ENCODE data around the gene PACRG. TPM values are rescaled to one million over a fixed set of nuclear protein-coding genes. Genes with fewer than 3 reads are reported as not detected.

PACRG gene
- total and polyA plus RNA-seq, 10 of the 15 experiments (the other 5 are each of a cell fraction or from before 2014, with no cell fraction given) = not detected

DNA sequence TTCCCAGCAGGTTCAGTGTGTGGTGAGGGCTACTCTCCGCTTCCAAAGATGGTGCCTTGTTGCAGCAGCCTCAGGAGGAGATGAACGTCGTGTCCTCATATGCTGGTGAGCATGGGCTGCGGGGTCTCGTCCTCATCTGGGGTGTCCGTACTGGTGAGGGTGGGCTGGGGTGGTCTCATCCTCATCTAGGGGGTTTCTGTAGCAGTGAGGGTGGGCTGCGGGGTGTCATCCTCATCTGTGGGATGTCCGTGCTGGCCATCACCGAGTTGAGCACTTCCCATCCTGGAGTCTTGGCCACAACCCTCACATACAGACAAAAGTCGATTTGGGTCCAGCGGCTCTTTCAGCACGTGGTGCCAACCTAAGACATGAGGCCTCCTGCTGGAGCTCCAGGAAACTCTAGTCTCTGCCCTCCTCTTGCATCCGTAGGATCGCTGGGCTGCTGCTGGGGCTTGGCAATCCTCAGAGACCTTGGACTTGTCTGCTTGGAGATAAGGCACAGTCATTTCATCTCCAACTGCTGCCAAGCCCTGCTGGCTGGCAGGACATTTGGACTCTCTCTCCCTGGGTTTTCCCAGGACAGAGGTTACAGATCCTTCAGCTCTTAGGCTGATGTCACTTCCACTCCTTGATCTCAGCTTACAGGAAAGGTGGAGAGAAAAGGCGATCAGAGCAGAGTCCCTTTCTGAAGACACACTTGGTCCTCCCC is 160.4 kb downstream of the PACRG start (continued):
- TF ChIP-seq POLR2AphosphoS5 (IDR thresholded peaks at IDR 0.05; ENCODE audit: low read length) (no peak), CHD2 (IDR thresholded peaks at IDR 0.05; ENCODE audit: borderline replicate concordance, low read depth, low read length) (no peak), EGR1 (IDR thresholded peaks at IDR 0.05; ENCODE audit: borderline replicate concordance in 1 of 2, low read depth in 2 of 2, low read length in 2 of 2) (no peak), ZNF274 (IDR thresholded peaks at IDR 0.05; ENCODE audit: insufficient read depth, insufficient read length) (no peak), CHD4 (IDR thresholded peaks at IDR 0.05) (no peak), NBN (IDR thresholded peaks at IDR 0.05) (no peak)
- TF ChIP-seq, protein P1, sequence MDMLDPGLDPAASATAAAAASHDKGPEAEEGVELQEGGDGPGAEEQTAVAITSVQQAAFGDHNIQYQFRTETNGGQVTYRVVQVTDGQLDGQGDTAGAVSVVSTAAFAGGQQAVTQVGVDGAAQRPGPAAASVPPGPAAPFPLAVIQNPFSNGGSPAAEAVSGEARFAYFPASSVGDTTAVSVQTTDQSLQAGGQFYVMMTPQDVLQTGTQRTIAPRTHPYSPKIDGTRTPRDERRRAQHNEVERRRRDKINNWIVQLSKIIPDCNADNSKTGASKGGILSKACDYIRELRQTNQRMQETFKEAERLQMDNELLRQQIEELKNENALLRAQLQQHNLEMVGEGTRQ (IDR thresholded peaks at IDR 0.05; ENCODE audit: borderline replicate concordance, low read depth, low read length) = no peak
- TF ChIP-seq, protein P2, sequence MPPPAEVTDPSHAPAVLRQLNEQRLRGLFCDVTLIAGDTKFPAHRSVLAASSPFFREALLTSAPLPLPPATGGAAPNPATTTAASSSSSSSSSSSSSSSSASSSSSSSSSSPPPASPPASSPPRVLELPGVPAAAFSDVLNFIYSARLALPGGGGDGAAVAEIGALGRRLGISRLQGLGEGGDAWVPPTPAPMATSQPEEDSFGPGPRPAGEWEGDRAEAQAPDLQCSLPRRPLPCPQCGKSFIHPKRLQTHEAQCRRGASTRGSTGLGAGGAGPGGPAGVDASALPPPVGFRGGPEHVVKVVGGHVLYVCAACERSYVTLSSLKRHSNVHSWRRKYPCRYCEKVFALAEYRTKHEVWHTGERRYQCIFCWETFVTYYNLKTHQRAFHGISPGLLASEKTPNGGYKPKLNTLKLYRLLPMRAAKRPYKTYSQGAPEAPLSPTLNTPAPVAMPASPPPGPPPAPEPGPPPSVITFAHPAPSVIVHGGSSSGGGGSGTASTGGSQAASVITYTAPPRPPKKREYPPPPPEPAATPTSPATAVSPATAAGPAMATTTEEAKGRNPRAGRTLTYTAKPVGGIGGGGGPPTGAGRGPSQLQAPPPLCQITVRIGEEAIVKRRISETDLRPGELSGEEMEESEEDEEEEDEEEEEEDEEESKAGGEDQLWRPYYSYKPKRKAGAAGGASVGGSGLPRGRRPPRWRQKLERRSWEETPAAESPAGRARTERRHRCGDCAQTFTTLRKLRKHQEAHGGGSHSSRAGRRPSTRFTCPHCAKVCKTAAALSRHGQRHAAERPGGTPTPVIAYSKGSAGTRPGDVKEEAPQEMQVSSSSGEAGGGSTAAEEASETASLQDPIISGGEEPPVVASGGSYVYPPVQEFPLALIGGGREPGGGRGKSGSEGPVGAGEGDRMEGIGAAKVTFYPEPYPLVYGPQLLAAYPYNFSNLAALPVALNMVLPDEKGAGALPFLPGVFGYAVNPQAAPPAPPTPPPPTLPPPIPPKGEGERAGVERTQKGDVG (CRISPR knock-in tag; IDR thresholded peaks at IDR 0.05) = no peak
- TF ChIP-seq, protein P3, sequence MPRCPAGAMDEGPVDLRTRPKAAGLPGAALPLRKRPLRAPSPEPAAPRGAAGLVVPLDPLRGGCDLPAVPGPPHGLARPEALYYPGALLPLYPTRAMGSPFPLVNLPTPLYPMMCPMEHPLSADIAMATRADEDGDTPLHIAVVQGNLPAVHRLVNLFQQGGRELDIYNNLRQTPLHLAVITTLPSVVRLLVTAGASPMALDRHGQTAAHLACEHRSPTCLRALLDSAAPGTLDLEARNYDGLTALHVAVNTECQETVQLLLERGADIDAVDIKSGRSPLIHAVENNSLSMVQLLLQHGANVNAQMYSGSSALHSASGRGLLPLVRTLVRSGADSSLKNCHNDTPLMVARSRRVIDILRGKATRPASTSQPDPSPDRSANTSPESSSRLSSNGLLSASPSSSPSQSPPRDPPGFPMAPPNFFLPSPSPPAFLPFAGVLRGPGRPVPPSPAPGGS (IDR thresholded peaks at IDR 0.05; ENCODE audit: borderline replicate concordance, insufficient read depth, low read depth, low read length, poor library complexity, severe bottlenecking) = no peak
